Stimulated activated naive CD8-positive, alpha-beta T cell treated with anti-CD3 and anti-CD28 coated beads, Interleukin-15, amount 100 ng/mL, for 72 hours (primary cell): ENCODE results near the gene NMRK1.

Source experiments
- ATAC-seq: fragments of 150-1000 bp; cut with Tn5 transposase; 2 replicates; pipeline ENCODE4 v1.10.0; 2021; ENCODE audit warnings: mild to moderate bottlenecking, moderate library complexity
- DNase-seq, 2 donors: peaks; one replicate each; pipeline ENCODE4 v3.0.0; 2021 to 2022
- H3K27ac Mint-ChIP-seq, 2 donors: one replicate each; pipeline ENCODE4 v1.8.0; 2022; ENCODE audit warnings: mild to moderate bottlenecking in 2 of 2, mixed read lengths in 2 of 2, moderate library complexity in 2 of 2
- H3K27me3 Mint-ChIP-seq: one replicate; pipeline ENCODE4 v1.8.0; 2022; ENCODE audit warnings: mixed read lengths
- H3K4me1 Mint-ChIP-seq: one replicate; pipeline ENCODE4 v1.8.0; 2022; ENCODE audit warnings: mild to moderate bottlenecking, mixed read lengths
- H3K4me3 Mint-ChIP-seq, 2 donors: one replicate each; pipeline ENCODE4 v1.8.0; 2022; ENCODE audit warnings: mild to moderate bottlenecking in 2 of 2, mixed read lengths in 2 of 2, moderate library complexity in 1 of 2
- H3K9me3 Mint-ChIP-seq, 2 donors: one replicate each; pipeline ENCODE4 v1.8.0; 2022; ENCODE audit warnings: mixed read lengths in 2 of 2

NMRK1 gene

DNA sequence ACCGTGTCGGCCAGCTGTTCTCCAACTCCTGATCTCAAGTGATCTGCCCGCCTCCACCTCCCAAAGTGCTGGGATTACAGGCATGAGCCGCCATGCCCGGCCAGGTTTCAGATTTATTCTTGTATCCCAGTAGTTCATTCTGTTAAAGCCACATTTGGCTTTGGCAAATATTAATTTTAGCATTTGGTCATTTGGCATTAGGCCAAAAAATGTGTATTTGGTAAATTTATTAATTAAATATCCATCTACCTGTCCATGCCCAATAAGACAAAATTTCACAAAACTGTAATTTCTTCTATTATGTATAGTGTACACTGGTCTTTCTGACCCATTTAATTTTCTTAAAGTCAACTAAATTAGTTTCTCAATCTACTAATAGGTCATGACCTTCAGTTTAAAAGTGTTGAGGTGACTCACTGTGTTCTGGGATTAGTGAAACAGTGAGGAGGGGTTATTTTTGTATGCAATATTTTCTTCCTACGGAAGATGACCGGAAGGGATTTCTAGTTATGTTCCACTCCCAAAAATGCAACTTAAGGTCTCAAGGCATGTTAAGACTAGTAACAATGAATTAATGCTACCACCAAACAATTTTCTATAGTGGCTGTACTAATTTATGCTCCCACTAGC lies 21.4 kb upstream of the NMRK1 start:
- no peak overlapping the region for H3K4me3 Mint-ChIP-seq
- H3K9me3 Mint-ChIP-seq, result no peaks in the 10 kb centered on the region
- H3K4me1 Mint-ChIP-seq, result peaks cover 52% of the 10 kb centered on the region
- no peak for ATAC-seq
- no peaks in the 10 kb centered on the region for H3K27me3 Mint-ChIP-seq
- H3K27ac Mint-ChIP-seq, result no peak overlapping the region
- DNase-seq, result no peak

DNA sequence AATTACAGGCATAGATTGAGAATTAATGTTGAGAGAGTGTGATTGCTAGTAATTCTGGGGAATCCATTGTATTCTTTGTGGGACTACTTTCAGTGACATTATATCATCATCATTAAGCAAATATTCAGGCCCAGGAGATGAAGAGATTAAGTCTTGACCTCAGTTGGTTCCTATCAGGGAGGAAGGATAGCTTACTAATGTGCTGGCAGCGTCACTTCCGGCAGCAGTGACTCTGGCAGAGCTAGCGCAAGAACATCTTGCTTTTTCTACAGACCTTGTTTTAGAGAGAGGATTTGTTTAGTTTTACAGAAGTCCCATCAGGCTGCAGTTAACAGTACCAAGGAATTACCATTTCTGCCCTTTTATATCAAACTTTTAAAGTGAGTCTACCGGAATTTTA lies 20.6 kb upstream of the NMRK1 start:
- no peaks in the 10 kb centered on the region for H3K9me3 Mint-ChIP-seq
- peaks cover 52% of the 10 kb centered on the region for H3K4me1 Mint-ChIP-seq
- no peak overlapping the region for H3K4me3 Mint-ChIP-seq
- H3K27ac Mint-ChIP-seq, result no peak overlapping the region
- ATAC-seq, result no peak
- H3K27me3 Mint-ChIP-seq, result no peaks in the 10 kb centered on the region
- DNase-seq, result no peak

DNA sequence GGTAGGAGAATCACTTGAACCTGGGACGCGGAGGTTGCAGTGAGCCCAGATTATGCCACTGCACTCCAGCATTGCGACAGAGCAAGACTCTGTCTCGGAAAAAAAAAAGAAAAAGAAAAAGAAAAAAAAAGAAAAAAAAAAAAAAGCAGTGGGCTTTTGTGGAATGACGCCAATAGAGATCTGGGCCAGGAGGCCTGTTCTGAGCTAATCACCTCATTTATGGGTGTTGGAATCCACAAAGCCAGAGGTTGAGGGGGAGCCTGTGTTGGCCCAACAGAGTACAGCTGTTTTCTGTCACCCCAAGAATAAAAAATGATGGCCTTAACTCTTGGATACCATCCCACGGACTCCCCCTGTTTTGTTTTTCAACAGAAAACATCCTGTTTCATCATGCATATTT lies 18.9 kb upstream of the NMRK1 start:
- Mint-ChIP-seq H3K27me3 (no peaks in the 10 kb centered on the region), H3K4me3 (no peak overlapping the region), H3K9me3 (no peaks in the 10 kb centered on the region), H3K4me1 (peaks cover 52% of the 10 kb centered on the region), H3K27ac (peak overlapping the region in 1 of 2 donors; percentile 72)
- ATAC-seq (no peak), DNase-seq (no peak)

DNA sequence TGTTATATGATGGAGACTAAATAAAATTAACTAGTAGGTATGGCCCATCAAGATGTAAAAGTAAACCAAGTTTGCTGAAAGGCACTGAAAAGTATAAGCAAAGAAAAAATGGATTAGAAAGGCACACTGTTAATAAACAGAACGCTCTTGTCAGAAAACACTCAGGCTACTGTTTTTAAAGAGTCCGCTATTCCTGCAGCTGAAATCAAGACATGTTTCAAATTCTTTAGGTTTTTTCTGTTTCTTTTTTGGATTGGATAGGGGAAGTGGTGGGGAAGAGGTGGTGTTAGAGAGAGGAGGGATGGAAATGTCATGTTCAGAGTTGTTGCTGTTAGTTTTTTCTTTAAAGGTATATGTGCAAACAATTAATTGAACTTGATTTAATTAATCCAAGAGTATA lies 17.9 kb upstream of the NMRK1 start:
- H3K4me1 Mint-ChIP-seq, result peaks cover 55% of the 10 kb centered on the region
- peak overlapping the region in 1 of 2 donors; percentile 73 for H3K27ac Mint-ChIP-seq
- ATAC-seq, result no peak
- no peaks in the 10 kb centered on the region for H3K27me3 Mint-ChIP-seq
- H3K4me3 Mint-ChIP-seq, result no peak overlapping the region
- DNase-seq, result no peak
- H3K9me3 Mint-ChIP-seq, result no peaks in the 10 kb centered on the region

DNA sequence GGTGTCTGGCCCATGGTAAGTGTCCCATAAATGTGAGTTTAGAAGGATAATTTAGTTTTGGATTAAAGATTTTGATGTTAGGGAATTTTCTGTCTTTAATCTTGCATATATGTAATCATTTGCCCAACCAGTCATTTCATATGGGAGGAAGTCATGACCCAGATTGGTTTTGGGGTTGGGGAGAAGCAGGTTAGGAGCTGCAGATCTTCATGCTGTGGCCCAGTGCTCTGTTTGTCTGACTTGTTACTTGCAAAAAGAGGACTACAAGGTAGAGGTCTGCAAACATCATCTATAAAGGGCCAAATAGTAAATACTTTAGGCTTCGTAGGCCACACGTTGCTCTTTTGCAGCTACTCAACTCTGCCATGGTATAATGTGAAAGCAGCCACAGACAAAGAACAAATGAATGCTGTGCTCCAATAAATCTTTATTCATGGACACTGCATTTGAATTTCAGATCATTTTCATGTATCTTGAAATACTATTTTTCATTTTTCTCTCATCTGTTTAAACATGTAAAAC lies 17.1 kb upstream of the NMRK1 start:
- no peak for DNase-seq
- no peak for ATAC-seq
- no peaks in the 10 kb centered on the region for H3K9me3 Mint-ChIP-seq
- no peaks in the 10 kb centered on the region for H3K27me3 Mint-ChIP-seq
- no peak overlapping the region for H3K4me3 Mint-ChIP-seq
- H3K4me1 Mint-ChIP-seq, result peaks cover 49% of the 10 kb centered on the region
- no peak overlapping the region for H3K27ac Mint-ChIP-seq

DNA sequence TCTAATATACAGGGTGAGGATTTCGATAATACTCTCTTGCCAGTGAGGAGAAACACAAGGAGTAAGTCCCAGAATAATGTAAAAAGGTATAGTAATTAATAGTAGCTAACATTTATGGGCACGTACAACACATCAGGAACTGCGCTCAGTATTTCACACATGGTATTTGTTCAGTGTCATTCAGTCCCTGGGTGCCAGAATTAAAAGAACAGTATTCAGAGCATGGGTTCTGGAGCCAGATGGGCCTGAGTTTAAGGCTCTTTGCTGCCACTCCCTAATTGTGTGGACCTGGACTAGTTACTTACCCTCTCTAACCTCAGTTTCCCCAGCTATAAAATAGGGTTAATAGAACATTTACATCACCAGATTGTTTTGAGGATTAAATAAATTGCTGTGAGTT lies 16.7 kb upstream of the NMRK1 start:
- no peak overlapping the region for H3K27ac Mint-ChIP-seq
- no peaks in the 10 kb centered on the region for H3K27me3 Mint-ChIP-seq
- peaks cover 46% of the 10 kb centered on the region for H3K4me1 Mint-ChIP-seq
- DNase-seq, result no peak
- H3K4me3 Mint-ChIP-seq, result no peak overlapping the region
- no peak for ATAC-seq
- H3K9me3 Mint-ChIP-seq, result no peaks in the 10 kb centered on the region

DNA sequence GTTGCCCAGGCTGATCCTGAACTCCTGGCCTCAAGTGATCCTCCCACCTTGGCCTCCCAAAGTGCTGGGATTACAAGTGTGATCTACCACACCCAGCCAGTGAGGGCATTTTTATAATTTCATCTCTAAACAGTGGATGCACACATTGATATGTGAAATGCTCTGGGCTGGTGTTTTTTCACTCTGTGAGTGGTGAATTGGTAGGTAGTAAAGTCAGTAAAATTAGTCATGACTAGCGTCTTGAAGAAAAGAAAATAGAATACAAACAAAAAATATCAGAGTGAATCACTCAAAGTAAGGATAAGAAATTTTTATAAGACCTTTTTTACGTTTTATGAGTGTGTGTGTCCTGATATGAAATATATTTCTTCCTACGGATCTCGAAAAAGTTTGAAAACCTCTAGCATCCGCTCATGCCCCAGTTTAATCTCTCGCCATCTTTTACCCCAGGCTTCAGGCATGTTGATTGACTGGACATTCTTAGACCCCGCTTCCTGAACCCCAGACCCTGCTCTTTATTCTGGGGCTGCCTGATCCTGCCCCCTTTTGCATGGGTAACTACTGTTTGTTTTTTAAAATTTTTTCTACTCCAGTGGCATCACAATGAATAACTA lies 14.3 kb upstream of the NMRK1 start:
- no peak overlapping the region for H3K4me3 Mint-ChIP-seq
- no peak for ATAC-seq
- no peak for DNase-seq
- H3K4me1 Mint-ChIP-seq, result peaks cover 54% of the 10 kb centered on the region
- peak overlapping the region in 1 of 2 donors; percentile 91 for H3K27ac Mint-ChIP-seq
- H3K9me3 Mint-ChIP-seq, result no peaks in the 10 kb centered on the region
- no peaks in the 10 kb centered on the region for H3K27me3 Mint-ChIP-seq

DNA sequence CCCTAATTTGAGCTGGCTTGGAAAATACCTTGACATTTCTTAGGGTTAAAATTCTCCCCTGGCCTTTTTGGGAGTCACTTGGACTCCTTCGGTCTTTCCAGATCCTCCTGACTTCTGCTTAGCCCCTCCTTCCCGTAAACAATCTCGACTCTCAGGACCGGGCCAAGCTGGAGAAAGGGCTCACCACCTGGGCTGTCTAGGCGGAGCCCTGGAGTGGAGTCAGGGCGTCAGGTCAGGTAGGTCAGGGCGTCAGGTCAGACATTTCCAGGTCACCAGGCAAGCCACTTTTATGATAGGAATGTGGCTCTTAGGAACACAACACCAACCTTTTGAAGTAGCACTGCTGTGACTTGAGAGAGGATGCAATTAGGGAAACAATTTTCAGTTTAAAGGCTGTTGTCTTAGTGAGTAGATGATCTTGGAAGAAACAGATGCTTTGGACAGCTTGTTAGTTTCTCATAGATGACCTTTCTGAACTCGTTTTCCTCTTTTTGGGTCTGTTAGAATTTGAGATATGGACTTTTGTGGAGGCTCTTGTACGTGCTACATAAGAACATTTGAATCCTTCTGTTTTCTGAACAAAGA lies 13.1 kb upstream of the NMRK1 start:
- ATAC-seq (no peak), DNase-seq (no peak)
- H3K27me3 Mint-ChIP-seq, result no peaks in the 10 kb centered on the region
- H3K4me3 Mint-ChIP-seq, result no peak overlapping the region
- H3K4me1 Mint-ChIP-seq, result peaks cover 56% of the 10 kb centered on the region
- H3K9me3 Mint-ChIP-seq, result no peaks in the 10 kb centered on the region
- H3K27ac Mint-ChIP-seq, result peak overlapping the region; percentile 56 to 86

DNA sequence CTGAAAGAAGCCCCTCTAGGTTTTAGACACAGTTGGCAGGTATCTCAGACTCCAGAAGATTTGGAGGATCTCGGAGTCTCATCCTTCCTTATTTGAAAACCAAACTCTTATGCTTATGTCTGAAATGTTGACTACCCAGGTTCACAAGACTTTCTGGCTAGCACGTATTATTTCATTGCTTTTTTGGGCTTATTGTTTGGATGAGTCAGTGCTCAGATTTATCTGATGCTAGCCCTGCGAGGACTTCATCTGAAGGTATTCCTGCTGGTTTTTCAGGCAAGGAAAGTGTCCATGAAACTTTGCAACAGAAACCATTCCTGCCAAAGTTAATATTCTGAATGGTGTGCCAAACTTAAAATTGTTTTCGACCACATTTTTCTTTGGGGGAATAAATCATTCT lies 8.8 kb upstream of the NMRK1 start:
- H3K4me1 Mint-ChIP-seq, result peaks cover 55% of the 10 kb centered on the region
- ATAC-seq, result no peak
- no peaks in the 10 kb centered on the region for H3K9me3 Mint-ChIP-seq
- H3K27ac Mint-ChIP-seq, result no peak overlapping the region
- no peak for DNase-seq
- H3K27me3 Mint-ChIP-seq, result no peaks in the 10 kb centered on the region
- H3K4me3 Mint-ChIP-seq, result no peak overlapping the region

DNA sequence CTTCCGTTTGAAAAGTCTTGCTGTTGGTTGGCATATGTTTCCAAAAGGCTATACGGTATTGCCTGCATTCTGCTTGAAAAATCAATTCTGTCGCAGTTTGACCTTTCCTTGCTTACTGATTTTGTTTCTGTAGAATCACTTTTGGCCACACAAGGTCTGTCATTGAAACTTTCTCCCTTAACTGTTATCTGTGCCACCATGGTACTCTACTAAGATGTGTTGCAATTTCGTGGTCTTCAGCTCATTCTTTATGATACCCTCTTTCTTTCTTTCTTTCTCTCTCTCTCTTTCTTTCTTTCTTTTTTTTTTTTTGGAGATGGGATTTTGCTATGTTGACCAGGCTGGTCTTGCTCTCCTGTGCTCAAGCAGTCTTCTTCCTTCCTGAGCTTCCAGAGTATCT lies 4.8 kb upstream of the NMRK1 start:
- H3K27ac Mint-ChIP-seq, result peak overlapping the region in 1 of 2 donors; percentile 29

DNA sequence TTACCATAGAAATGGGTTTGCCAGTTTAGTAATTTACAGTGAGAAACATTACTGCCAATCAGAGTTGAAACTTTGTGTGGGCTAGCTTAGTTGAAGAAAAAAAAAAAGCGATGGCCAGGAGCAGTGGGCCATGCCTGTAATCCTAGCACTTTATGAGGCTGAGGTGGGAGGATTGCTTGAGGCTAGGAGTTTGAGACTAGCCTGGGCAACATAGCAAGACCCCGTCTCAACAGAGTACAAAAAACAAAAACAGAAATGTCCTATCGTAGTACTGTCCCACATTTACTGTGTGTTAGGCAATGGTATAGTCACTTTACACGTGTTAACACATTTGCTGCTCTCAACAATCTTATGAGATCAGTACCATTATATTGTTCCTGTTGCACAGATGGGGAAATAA lies 2.6 kb upstream of the NMRK1 start:
- Mint-ChIP-seq H3K4me3 (peak overlapping the region; percentile 50 to 69), H3K27me3 (no peaks in the 10 kb centered on the region), H3K9me3 (no peaks in the 10 kb centered on the region), H3K4me1 (peaks cover 72% of the 10 kb centered on the region), H3K27ac (no peak overlapping the region)
- no peak for ATAC-seq
- no peak for DNase-seq

More for the DNA sequence above, 4.8 kb upstream of the NMRK1 start:
- H3K4me3 Mint-ChIP-seq, result peak overlapping the region; percentile 59 to 61
- no peak for DNase-seq
- peaks cover 64% of the 10 kb centered on the region for H3K4me1 Mint-ChIP-seq
- no peak for ATAC-seq
- no peaks in the 10 kb centered on the region for H3K27me3 Mint-ChIP-seq
- H3K9me3 Mint-ChIP-seq, result no peaks in the 10 kb centered on the region

DNA sequence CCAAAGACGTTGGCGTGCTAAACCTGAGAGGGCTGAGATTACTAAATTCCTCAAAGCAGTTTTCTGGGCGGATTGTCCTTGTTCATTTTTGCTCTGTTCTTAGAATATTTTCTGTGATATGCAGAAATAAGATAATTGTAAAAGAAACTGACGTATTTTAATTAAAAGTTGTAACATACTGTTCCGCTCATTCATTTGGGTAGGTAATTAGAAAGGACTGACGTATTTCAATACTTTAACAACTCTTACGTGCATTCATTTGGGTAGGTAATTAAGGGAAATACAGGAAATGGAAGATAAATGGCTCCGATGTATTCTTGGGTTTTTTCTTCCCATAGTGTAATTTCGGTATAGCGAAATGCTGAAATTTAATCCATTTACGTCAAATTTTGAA lies 1.4 kb upstream of the NMRK1 start:
- H3K27me3 Mint-ChIP-seq, result no peaks in the 10 kb centered on the region
- ATAC-seq (no peak), DNase-seq (no peak)
- H3K9me3 Mint-ChIP-seq, result no peaks in the 10 kb centered on the region
- peak overlapping the region; percentile 90 to 98 for H3K4me3 Mint-ChIP-seq
- peak overlapping the region; percentile 94 to 96 for H3K27ac Mint-ChIP-seq
- H3K4me1 Mint-ChIP-seq, result peaks cover 71% of the 10 kb centered on the region

DNA sequence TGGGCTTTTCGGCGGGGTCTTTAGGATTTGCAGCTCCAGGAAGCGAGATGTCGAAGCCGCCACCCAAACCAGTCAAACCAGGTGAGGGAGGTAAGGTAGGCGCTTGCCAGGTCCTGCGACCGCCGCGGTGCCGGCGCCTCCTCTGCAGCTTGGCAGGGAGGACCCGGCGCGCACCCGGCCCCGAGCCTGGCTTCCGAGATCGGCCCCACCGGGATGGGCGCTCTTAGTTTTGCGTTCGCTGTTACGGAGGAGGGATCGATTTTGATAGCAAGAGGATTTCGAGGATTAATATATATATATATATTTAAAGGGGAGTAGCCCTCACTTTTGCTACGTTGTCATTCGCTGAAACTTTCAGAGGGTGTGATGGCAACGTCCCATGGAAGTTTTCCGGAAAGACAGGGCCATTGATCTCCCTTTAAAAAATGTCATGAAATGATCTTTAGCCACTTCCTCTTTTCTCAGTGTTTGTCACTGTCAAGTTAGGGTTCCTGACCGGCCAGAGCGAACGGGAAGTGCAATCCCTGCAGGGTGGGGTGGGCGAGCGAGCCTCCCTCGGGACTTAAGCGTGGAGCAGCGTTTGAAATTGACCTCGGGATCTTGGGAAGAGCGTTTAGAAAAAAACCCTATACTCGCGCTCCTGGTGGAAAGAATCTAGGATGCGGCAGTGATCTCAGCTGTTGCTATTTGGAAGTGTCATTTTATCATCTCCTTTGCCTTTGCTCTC lies 854 bp upstream of the NMRK1 start:
- DNase-seq, result no peak
- Mint-ChIP-seq H3K27ac (peak overlapping the region; percentile 94 to 96), H3K4me3 (peak overlapping the region; percentile 90 to 98), H3K27me3 (no peaks in the 10 kb centered on the region), H3K4me1 (peaks cover 71% of the 10 kb centered on the region), H3K9me3 (no peaks in the 10 kb centered on the region)
- ATAC-seq, result peak; percentile 53

DNA sequence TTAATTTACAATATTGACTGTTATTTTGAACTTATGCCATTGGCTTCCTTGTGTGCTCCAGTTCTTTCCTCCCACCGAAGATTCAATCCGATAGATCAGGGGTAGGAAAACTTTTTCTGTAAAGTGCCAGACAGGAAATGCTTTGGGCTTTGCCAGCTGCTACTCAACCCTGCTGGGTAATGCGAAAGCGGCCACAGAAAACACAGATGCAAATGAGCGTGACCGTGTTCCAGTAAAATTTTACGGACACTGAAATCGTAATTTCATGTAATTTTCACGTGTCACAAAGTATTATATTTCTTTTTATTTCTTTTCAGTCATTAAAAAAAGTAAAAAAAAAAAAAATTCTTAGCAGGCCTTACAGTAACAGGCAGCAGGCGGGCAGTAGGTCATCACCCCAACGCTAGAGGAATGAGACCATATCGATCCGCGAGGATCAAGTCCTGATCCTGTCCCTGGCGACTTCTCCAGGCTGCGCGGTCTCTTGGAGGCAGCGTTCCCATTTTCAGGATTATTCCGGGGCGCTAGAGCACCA lies 599 bp downstream of the NMRK1 start:
- Mint-ChIP-seq H3K27me3 (no peaks in the 10 kb centered on the region), H3K4me1 (peaks cover 72% of the 10 kb centered on the region), H3K4me3 (peak overlapping the region; percentile 85 to 91), H3K27ac (peak overlapping the region; percentile 95 to 97), H3K9me3 (no peaks in the 10 kb centered on the region)
- ATAC-seq (no peak), DNase-seq (peak; percentile 30 to 50)

DNA sequence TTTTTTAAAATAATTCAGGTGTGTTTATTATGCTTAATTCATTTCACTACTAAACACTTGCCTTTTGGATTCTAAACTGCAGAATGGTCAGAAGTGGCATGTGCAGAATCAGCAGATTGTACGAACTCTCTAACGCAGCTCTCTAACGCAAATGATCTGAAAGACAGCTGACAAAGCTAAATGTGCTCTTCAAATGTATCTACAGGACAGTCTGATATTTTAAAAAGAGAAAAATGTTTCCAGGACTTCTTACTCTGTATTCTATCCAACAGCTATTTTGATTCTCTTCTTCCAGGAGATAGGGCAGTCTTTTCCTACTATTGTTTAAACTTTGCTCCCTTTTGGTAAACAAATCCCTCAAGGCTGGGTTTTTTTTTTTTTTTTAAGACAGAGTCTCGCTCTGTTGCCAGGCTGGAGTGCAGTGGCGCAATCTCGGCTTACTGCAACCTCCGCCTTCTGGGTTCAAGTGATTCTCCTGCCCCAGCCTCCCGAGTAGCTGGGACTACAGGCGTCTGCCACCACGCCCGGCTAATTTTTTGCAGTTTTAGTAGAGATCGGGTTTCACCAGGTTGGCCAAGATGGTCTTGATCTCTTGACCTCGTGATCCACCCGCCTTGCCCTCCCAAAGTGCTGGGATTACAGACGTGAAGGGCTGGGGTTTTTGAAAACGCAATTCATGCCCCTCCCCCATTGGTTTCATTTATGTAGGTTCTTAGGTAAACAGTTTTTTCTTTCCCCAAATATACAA lies 1.2 kb downstream of the NMRK1 start:
- Mint-ChIP-seq H3K27ac (peak overlapping the region; percentile 81 to 95), H3K4me1 (peaks cover 66% of the 10 kb centered on the region), H3K4me3 (peak overlapping the region; percentile 85 to 91), H3K27me3 (no peaks in the 10 kb centered on the region), H3K9me3 (no peaks in the 10 kb centered on the region)
- DNase-seq (peak in 1 of 2 donors; percentile 16), ATAC-seq (no peak)
